ENCODE measurements around the gene DNAJB2.
"Not testable (repeated sequence)": the region's sequence is repeated elsewhere in the genome, so short reads cannot be mapped to it uniquely, and the experiment has no call there.

Gene DNAJB2

DNA sequence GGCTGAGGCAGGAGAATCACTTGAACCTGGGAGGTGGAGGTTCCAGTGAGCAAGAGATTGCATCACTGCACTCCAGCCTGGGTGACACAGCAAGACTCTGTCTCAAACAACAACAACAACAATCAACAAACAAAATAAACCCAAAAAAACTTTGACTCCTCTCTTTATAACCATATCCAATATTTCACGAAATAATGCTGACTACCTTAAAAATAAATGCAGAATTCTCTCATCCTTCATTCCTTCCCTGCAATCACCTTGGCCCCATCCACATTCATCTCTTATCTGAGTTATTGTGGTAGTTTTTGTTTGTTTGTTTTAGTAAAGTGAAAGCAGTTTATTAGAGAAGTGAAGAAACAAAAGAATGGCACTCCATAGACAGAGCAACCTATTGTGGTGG lies 26.9 kb downstream of the DNAJB2 start:
- no peak for DNase-seq

DNA sequence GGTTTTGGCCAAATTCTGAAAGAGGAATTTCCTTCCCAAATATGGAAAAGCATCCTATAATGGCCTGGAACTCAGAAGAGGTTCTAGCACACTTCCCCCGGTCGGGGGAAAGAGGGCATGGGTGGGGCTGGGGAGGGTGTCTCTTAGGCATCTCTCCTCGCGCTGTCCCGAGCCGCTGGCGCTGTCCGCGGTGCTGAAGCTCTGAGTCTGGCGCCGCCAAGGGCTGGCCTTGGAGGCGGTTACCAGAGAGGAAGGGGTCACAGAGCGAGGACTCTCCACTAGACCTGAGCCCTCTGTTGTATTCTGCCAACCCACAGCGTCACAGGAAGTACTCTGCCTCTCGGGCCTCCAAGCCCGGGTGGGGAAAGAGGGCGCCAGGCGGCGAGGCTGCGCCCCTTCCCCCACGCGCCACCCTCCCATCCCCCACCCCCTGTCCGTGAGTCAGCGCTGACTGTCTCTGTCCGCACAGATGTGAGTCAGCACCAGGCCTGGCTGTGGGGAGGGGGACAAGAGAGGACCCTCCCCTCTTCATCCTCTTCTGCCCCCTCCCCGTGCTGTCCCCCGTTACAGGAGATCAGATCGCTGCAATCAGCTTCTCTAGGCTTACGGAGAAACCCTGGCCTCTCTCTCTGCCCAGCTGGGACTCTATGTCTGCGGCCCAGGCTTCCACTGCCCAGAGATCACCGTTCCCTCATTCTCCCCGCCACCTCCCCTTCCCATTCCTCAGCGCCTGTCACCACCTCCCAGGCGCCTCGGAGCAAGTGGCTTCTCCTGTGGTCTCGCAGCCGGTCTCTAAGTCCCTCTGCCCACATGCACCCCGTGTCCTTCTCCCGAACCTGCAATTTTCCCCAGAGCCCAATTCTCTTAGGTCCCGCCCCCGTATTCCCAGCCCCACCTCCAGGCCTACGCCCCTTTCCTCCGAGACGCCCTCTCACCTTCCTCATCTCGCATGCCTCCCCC lies 29.3 kb downstream of the DNAJB2 start:
- no peak for DNase-seq

DNA sequence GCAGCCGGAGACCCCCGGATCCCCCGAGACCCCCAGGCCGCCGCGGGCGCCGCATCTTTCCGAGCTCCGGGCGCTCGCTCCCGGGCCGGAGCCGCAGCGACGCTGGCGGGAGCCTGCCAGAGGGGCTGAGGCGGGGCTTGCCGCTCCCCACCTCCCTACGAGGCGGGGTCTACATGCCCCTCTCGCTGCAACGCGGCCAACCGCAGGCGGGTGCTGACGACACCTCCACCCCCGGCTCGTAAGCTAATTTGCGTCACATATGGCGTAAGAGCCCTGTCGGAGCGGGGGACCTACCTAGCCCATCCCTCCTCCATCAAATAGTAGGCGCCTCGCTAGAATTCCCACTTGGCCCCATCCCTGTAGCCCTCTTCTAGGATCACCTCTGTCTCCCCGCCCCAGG lies 30.1 kb downstream of the DNAJB2 start, which contains the start of gene PTPRN:
PTPRN (minus strand) TSS at position 124 of the 400 bp plus-strand sequence; CDS start at position 55, 69 bp downstream.
- DNase-seq, result no peak

DNA sequence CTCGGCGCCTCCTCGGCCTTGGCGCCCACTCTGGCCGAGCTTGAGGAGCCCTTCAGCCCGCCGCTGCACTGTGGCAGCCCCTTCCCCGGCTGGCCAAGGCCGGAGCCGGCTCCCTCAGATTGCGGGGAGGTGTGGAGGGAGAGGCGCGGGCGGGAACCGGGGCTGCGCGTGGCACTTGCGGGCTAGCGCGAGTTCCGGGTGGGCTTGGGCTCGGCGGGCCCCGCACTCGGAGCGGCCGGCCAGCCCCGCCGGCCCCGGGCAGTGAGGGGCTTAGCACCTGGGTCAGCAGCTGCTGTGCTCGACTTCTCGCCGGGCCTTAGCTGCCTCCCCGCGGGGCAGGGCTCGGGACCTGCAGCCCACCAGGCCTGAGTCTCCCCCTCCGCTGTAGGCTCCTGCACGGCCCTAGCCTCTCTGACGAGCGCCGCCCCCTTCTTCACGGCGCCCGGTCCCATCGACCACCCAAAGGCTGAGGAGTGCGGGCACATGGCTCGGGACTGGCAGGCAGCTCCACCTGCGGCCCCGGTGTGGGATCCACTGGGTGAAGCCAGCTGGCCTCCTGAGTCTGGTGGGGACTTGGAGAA lies 33.6 kb downstream of the DNAJB2 start:
- not testable (repeated sequence) for DNase-seq

DNA sequence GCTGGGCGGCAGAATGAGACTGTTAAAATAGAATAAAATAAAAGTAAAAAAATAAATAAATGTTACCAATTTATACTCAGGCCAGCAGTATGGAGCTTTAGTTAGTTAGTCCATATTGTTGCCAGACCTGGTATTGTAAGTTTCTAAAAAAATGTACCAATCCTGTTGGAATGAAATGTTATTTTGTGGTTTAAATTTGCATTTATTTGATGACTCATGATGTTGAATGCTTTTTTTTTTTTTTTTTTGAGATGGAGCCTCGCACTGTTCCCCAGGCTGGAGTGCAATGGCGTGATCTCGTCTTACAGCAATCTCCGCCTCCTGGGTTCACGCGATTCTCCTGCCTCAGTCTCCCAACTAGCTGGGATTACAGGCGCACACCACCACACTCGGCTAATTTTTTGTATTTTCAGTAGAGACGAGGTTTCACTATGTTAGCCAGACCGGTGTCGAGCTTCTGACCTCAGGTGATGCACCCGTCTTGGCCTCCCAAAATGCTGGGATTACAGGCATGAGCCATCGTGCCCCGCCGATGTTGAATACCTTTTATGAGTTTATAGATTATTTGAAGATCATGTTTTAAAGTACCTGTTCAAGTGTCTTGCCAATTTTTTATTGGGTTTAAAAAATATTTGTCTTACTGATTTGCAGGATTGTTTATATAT lies 35.8 kb downstream of the DNAJB2 start:
- DNase-seq, result no peak

DNA sequence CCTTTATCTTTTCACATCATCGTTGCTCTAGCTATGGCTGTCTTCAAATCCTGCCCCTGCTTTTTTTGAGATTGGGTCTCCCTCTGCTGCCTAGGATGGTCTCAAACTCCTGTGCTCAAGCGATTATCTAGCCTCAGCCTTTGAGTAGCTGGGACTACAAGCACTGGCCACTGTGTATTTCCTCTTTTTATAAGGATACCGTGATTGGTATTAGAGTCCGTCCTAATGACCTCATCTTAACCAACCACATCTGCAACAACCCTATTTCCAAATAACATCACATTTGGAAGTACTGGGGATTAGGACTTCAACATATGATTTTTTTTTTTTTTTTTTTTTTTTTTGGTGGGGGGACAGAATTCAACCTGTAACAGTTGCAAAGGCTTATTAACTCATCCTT lies 44.3 kb downstream of the DNAJB2 start:
- no peak for DNase-seq

DNA sequence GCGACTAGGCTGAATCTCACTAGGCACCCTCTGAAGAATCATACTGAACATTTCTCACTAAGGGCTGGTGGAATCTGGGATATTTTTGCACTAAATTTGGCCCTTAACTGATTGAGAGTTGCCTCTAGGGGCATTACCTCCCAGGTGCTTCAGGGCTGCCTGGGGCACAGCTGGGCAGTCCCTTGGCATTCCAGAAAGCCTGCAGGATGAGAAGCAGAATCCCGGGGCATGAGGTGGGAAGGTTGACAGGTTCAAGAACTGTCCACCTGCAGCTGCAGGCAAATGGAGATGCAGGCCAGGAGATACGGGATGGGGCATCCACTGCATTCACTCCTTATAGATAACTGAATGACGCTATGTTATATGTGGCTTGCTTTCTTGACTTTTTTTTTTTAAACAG lies 46.0 kb downstream of the DNAJB2 start:
- no peak for DNase-seq

DNA sequence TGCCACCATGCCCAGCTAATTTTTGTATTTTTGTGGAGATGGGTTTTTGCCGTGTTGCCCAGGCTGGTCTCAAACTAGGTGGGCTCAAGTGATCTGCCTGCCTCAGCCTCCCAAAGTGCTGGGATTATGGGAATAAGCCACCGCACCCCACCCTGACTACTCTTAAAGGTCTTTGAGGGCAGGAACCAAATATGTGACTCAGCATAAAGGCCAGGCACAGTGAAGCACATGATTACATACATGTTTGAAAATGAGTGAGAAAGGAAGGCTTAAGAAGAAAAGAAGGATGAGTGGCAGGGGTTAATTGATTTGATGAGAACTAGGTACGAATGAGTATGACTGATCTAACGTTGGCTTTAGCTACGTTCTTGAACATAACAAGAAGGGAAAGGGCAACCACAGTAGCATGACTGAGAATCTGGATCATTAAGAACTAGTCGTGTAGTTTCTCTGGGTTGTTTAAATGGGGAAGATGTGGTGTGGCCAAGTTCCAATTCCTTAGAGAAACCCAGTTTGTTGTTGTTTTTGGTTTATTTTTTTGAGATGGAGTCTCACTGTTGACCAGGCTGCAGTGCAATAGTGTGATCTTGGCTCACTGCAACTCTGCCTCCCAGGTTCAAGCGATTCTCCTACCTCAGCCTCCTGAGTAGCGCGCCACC lies 46.6 kb downstream of the DNAJB2 start:
- no peak for DNase-seq

DNA sequence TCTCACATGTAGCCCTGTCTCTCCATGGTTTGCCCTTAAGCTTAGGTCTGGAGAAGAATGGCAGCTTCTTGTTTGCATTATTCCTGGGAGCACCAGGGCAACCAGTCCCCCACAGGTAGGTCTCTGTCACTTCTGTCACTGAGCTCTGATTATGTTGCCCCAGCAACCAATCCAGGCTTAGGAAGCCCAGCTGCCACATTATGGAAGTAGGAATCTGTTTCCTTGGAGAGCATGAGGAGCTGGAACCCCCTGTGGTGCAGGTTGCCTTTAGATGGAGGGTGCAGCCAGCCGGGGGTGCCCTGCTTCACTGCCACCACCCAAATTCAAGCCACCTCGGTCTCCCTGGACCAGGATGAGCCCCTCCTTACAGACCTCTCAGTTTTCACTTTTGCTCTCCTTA lies 48.6 kb downstream of the DNAJB2 start:
- no peak for DNase-seq

DNA sequence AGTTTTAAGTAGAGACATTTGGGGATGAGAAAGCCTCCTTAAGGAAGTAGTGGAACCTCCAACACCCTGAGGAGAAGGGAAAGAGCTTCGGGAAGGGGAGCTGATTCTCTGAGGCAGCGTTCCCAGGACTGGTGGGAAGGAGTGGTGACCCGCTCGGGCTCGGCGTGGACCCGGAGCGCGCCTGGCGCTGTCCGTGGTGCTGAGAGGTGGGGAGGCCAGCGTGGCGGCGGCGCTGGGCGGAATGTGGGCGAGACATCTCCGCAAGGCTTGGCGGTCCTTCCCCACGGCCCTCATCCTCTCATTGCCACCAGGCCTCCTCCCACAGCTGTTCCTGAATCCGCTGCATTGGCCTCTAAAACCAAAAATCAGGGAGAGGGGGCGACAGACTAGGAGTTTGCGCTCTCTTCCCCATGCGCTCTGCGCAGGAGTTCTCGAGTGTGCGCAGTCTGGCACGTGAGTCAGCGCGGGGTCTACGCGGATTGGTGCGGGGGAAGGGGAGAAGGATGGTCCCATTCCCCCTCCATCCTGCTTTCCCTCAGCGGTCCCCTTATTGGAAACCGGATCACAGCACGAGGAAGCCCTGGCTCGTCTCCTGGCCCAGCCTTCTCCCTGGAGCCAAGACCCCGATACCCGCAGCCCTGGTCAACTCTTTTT lies 52.5 kb downstream of the DNAJB2 start:
- DNase-seq, result no peak

DNA sequence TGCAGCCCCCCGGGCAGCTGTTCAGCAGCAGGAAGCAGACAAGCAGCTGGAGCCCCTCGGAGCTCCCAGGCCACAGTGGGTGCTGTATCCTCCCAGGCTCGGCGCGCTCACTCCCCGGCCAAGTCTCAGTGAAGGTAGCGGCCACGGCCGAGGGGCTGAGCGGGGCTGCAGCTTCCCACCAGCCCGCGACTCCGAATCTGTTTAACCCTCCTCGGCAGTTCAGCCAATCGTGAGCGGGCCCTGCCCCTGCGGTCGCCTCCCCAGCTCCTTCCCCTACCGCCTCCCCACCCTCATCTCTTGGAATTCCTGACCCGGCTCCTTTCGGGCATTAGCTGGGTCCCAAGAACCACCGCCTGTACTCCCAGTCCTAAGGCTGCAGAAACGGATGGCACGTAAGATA lies 53.4 kb downstream of the DNAJB2 start, which contains the start of gene RESP18:
RESP18 (minus strand) TSS at position 203 of the 400 bp plus-strand sequence.
- DNase-seq, result no peak

DNA sequence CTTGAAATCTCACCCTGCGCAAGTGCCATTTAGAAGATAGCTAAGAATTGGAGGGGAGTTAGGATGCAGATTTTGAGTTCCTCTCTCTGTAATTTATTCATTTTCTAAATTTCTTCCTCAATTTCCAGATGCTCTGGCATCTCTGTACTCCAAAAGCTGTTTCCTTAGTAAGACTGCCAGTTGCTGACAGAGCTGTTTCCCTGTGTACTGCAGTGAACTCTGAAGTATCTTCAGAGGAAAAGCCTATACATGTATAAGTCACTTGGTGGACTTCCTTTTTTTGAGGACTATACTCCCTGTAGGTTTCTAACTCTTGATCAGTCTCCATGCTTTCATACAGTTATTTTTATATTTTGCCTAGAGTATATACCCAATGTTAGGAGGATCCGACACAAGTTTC lies 54.9 kb downstream of the DNAJB2 start:
- DNase-seq, result no peak

DNA sequence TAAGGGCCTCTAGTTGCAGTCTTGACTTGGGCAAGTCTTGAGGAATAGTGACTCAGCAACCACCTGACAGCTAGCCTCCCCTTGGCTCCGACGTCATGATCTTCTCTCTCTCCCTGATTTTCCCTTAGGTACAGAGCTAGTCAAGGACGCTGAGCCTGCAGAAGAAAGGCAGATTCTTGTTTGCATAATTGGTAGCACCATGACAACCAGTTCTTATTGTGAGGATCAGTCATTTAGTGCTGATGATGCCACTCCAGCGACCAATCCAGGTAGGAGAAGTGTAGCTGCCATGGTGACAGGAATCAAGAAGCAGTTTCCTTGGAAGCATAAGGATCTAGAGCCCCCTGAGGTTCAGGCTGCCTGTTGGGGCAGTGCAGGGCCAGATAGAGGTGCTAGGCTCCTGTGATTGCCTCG lies 56.2 kb downstream of the DNAJB2 start:
- DNase-seq, result no peak

Data from NK-92 treated with Interleukin-12 subunit alpha and Interleukin-12 subunit beta, amount 100 ng/mL, for 24 hours (cell line).